Measurements from ENCODE around the gene XNDC1N.
A peak's percentile ranks its signal among the peaks of the same experiment; 100 is the strongest.
"Not testable (repeated sequence)": the region's sequence is repeated elsewhere in the genome, so short reads cannot be mapped to it uniquely, and the experiment has no call there.

The XNDC1N gene

DNA sequence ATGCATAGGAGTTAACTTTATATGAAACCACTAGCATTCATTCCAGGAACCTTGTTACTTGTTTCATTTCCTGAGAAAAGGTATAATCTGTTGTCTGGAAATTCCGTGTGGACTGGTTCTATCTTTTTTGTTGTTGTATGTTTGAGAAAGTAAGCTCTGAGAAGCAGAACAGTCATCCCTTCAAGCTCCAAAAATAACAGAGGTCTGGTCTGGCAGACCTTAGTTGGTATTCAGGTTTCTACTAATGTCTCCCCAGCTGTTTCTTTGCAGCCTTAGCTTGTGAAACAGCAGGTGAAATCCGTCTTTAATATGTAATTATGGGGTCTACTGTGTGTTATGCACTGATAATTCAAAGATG, 2.8 kb upstream of the XNDC1N start:
- DNase-seq: no peak

DNA sequence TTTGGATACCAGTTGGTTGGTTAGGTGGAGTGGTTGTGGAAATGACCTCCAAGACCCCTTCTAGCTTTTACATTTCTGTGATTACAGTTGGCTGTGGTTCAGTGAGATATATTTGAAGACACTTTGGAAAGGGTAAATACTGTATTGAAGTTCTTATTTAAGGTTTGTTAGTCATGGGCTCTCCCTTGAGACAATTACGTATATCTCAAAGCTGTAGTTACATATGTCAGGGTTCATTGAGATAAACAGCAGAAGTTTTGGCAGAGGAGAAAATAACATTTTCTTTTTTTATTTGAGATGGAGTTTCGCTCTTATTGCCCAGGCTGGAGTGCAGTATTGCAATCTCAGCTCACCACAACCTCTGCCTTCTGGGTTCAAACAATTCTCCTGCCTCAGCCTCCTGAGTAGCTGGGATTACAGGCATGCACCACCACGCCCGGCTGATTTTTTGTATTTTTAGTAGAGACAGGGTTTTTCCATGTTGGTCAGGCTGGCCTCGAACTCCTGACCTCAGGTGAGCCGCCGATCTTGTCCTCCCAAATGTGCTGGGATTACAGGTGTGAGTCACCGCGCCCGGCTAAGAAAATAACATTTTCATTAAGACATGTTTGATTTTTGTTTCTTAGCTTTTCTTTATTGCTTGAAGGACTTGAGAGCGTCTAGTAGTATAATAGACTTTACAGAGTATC, 2.3 kb upstream of the XNDC1N start:
- DNase-seq: no peak

DNA sequence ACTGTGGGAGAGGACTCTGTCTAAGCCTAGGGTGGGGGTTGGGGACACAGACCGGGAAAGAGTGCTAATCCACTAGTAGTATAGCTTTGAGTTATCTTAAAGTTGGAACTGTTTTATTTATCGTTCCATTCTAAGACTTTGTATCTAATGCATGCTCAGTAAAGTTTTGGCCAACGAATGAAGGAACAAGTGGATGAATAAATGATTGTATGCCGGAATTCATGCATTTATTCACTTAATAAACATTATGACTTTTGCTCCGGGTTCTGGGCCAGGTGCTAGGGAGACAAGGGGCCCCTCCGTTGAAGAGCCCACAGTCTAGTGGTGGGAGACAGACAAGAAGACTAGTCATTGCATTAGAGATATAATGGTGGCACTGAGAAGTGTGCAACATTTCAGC, 1.1 kb upstream of the XNDC1N start:
- no peak for DNase-seq

DNA sequence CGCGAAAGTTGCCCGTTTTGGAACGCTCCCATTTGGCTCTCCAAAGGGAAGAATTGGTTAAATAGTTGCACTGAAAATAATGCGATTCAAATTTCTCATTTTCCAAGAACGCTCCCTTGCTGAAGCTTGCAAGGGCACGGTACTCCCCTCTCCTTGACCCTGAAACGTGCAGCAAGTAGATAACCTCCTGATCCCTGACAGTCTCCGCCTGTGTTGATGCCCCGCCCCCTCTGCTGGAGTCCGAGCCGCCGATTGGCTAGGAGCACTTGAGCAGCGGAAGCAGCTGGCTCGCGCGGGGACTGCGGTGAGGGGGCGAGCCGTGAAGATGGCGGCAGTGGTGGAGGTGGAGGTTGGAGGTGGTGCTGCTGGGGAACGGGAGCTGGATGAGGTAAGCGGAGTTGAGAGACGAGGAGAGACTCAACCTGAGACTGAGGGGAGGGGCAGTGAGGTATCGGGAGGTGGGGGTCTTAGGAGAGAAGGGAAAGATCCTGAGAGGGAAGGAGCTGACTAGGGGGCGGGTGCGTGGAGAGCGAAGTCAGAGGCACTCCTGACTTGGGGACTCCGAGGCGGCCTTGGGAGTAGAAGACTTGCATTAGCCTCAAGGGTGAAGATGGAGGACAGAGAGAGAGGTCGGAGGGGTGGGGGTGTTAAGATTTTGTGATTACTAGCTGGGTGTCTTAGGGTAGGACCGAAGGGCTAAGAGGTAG, 496 bp upstream of the XNDC1N start, which contains the start of gene RNF121:
Gene RNF121, plus strand, starts transcription at position 310 of the 707 bp plus-strand sequence. Its CDS starts 16 bp downstream, at position 326.
- DNase-seq: peak; percentile 95

DNA sequence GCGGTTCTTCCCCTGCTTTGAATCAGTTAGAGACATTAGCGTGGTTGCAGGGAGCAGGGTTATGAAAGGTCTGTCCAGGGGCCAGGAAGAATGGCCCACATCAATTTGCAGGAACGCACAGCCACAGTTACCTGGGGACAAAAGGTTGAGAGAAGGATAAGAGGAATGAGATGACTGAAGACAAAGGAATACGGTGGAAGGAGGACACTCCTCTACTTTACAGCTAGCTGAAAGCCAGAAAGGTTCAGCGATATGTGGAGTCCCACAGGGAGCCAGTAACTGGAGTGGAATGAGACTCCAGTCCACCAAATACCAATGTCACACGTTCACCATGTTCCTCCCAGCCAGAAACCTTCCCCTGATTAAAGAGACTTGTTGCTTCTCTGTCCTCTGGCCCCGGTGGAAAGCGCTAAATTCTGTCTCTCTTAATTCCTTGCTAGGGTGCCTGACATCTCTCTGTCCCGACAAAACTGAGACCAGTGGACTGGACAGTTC, 10.7 kb downstream of the XNDC1N start:
- DNase-seq: no peak

DNA sequence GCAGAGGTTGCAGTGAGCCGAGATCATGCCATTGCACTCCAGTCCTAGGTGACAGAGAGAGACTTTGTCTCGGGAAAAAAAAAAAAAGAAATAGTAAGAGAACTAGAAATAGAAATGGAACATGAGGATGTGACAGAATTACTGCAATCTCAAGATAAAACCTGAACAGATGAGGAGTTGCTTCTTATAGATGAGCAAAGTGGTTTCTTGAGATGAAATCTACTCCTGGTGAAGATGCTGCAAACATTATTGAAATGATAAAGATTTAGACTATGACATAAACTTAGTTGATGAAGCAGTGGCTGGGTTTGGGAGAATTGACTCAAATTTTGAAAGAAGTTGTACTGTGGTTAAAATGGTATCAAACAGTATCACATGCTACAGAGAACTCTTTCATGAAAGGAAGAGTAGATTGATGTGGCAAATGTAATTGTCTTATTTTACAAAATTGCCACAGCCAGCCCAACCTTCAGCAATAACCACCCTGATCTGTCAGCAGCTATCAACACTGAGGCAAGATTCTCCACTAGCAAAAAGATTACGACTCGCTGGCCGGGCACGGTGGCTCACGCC, 13.7 kb downstream of the XNDC1N start:
- DNase-seq: no peak

DNA sequence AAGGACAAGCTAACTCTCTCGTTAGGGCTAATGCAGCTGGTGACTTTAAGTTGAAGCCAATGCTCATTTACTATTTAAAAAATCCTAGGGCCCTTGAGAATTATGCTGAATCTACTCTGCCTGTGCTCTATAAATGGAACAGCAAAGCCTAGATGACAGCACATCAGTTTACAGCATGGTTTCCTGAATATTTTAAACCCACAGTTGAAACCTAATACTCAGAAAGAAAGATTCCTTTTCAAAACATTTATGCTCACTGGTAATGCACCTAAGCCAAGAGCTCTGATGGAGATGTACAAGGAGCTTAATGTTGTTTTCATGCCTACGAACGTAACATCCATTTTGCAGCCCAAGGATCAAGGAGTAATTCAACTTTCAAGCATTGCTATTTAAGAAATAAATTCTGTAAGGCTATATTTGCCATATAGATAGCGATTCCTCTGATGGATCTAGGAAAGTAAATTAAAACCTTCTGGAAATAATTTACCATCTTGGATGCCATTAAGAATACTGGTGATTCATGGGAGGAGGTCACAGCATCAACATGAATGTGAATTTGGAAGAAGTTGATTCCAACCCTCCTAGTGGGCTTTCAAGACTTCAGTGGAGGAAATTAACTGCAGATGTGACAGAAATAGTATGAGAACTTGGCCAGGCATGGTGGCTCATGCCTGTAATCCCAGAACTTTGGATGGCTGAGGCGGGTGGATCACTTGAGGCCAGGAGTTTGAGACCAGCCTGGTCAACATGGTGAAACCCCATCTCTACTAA, 14.5 kb downstream of the XNDC1N start:
- no peak for DNase-seq

DNA sequence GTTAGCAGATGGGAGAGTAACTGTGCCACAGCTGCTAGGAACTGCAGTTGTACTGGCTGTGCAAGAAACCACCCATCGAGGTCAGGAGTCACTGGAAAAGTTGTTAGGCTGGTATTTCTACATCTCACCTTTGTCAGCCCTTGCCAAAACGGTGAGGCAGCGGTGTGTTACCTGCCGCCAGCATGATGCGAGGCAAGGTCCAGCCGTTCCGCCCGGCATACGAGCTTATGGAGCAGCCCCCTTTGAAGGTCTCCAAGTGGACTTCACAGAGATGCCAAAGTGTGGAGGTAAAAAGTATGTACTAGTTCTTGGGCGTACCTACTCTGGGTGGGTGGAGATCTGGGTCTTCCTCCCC, 16.4 kb downstream of the XNDC1N start:
- not testable (repeated sequence) for DNase-seq

DNA sequence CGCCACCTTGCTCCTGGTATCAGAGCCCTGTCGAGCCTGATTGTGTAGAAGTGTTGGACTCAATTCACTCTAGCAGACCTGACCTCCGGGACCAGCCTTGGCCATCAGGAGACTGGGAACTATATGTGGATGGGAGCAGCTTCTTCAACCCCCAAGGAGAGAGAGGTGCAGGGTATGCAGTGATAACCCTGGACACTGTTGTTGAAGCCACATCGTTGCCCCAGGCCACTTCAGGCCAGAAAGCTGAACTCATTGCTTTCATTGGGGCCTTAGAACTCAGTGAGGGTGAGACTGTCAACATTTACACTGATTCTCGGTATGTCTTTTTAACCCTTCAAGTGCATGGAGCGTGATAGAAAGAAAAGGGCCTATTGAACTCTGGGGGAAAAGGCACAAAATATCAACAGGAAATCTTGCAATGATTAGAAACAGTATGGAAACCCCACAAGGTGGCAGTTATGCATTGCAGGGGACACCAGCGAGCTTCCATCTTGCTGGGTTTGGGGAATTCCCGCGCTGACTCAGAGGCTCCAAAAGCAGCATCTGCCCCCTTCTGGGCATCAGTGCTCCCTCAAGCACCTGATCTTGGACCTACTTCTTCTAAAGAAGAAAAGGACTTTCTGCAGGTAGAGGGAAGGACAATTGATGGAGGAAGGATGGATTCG, 16.9 kb downstream of the XNDC1N start:
- not testable (repeated sequence) for DNase-seq

DNA sequence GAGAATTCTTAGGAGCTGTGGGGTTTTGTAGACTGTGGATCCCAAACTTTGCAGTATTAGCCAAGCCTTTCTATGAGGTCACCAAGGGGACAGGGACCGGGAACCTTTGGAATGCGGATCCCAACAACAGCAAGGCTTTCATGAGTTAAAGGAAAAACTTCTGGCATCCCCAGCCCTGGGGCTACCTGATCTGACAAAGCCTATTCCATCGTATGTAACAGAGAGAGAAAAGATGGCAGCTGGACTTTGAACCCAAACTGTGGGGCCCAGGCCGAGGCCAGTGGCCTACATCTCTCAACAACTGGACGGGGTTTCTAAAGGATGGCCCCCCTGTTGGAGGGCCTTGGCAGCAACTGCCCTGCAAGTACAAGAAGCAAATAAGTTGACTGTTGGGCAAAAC, 17.6 kb downstream of the XNDC1N start:
- not testable (repeated sequence) for DNase-seq

DNA sequence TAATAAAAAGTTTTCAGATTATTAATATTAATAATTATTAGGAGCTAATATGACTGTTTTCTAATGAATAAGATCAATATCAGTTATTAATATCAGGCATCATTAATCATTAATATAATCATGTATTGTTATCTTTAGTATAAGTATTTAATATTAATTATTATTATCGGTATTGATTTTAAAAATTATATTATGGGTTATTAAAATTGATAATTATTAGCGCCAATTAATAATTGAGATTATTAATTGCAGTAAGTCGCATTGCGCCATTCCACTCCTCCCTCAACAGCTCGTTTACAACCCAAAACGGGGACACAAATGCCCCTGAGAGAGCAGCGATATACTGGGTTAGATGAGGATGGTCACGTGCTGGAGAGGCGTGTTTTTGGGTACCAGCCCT, 20.2 kb downstream of the XNDC1N start:
- no peak for DNase-seq

DNA sequence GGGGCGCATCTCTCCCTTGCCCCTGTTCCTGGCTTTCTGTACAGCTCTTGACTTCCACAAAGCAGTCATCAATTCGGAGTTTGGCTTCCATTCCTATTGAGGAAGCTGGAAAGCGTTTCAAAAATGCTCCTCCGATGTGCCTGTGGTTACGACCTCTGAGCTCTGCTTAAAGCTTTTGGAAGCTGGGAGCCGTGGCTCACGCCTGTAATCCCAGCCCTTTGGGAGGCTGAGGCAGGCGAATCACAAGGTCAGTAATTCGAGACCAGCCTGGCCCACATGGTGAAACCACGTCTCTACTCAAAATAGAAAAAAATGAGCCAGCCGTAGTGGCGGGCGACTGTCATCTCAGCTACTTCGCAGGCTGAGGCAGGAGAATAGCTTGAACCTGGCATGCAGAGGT, 27.3 kb downstream of the XNDC1N start:
- not testable (repeated sequence) for DNase-seq

DNA sequence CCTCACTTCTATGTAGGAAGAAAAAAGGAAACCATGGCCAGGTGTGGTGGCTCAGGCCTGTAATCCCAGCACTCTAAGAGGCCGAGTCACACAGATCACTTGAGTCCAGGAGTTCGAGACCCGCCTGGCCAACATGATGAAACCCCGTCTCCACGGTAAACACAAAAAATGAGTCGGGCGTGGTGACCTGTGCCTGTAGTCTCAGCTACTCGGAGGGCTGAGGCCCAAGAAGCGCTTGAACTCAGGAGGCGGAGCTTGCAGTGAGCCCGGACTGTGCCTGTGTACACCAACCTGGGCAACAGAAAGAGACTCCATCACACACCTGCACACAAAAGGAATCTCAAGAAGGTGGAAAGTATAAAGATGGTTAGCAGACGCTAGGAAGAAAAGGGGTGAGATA, 32.4 kb downstream of the XNDC1N start:
- no peak for DNase-seq

DNA sequence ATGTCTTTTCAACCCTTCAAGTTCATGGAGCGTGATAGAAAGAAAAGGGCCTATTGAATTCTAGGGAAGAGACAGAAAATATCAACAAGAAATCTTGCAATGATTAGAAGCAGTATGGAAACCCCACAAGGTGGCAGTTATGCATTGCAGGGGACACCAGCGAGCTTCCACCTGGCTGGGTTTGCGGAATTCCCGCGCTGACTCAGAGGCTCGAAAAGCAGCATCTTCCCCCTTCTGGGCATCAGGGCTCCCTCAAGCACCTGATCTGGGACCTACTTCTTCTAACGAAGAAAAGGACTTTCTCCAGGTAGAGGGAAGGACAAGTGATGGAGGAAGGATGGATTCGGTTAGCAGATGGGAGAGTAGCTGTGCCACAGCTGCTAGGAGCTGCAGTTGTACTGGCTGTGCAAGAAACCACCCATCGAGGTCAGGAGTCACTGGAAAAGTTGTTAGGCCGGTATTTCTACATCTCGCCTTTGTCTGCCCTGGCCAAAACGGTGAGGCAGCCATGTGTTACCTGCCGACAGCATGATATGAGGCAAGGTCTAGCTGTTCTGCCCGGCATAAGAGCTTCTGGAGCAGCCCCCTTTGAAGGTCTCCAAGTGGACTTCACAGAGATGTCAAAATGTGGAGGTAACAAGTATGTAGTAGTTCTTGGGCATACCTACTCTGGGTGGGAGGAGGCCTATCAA, 39.1 kb downstream of the XNDC1N start:
- DNase-seq: not testable (repeated sequence)

DNA sequence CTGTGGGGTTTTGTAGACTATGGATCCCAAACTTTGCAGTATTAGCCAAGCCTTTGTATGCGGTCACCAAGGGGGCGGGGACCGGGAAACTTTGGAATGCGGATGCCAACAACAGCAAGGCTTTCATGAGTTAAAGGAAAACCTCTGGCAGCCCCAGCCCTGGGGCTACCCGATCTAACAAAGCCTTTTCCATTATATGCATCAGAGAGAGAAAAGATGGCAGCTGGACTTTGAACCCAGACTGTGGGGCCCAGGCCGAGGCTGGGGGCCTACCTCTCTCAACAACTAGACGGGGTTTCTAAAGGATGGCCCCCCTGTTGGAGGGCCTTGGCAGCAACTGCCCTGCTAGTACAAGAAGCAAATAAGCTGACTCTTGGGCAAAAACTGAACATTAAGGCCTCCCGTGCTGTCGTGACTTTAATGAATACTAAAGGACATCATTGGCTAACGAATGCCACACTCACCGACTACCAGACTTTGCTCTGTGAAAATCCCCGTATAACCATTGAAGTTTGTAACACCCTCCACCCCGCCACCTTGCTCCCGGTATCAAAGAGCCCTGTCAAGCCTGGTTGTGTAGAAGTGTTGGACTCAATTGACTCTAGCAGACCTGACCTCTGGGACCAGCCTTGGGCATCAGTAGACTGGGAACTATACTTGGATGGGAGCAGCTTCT, 39.9 kb downstream of the XNDC1N start:
- DNase-seq: not testable (repeated sequence)

DNA sequence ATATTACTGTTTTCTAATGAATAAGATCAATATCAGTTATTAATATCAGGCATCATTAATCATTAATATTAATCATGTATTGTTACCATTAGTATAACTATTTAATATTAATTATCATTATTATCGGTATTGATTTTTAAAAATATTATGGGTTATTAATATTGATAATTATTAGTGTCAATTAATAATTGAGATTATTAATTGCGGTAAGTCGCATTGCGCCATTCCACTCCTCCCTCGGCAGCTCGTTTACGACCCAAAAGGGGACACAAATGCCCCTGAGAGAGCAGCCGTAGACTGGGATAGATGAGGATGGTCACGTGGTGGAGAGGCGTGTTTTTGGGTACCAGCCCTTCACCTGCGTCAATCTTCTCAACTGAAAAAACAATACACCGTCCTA, 42.6 kb downstream of the XNDC1N start:
- DNase-seq: not testable (repeated sequence)

Data from NCI-H1436 (cell line).